ENCODE measurements around the gene OTOF.

DNA sequence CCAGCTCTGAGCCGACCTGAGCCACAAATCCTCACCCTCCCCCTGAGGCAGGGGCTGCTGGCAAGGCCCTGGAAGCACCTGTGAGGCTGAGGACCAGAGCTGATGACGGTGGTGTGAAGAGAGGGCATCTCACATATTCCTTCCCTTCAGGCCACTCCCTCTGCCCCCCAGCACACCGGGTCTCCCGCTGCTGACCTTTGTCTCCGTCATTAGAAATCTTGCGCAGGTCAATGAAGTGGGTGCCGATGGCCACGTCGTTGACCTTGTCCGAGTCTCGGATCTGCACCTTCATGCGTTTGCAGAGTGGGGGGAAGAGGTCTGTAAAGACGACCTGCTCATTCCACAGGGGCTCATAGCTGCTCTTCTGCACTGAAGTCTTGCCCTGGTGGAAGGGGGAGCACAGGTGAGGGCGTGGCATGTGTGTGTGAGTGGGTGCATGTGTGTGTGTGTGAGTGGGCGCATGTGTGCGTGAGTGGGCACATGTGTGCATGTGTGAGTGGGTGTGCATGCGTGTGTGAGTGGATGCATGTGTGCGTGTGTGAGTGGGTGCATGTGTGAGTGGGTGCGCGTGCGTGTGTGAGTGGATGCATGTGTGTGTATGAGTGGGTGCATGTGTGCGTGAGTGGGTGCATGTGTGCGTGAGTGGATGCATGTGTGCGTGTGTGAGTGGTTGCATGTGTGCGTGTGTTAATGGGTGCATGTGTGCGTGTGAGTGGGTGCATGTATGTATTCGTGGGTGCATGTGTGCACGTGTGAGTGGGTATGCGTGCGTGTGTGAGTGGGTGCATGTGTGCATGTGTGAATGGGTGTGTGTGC lies 4.5 kb upstream of the OTOF start:
- TF ChIP-seq, protein P1, sequence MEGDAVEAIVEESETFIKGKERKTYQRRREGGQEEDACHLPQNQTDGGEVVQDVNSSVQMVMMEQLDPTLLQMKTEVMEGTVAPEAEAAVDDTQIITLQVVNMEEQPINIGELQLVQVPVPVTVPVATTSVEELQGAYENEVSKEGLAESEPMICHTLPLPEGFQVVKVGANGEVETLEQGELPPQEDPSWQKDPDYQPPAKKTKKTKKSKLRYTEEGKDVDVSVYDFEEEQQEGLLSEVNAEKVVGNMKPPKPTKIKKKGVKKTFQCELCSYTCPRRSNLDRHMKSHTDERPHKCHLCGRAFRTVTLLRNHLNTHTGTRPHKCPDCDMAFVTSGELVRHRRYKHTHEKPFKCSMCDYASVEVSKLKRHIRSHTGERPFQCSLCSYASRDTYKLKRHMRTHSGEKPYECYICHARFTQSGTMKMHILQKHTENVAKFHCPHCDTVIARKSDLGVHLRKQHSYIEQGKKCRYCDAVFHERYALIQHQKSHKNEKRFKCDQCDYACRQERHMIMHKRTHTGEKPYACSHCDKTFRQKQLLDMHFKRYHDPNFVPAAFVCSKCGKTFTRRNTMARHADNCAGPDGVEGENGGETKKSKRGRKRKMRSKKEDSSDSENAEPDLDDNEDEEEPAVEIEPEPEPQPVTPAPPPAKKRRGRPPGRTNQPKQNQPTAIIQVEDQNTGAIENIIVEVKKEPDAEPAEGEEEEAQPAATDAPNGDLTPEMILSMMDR (IDR thresholded peaks at IDR 0.05): no peak
- no peak for TF ChIP-seq EZH2 (IDR thresholded peaks at IDR 0.05)

All from neural progenitor cell (in vitro differentiated cells).